Tibial nerve (tissue), 4 donors: Measurements from ENCODE around the gene HRCT1.

Source experiments
- CTCF ChIP-seq, 5 experiments: fragments of 200-600 bp in 3 of 5; fragments of 450-650 bp in 2 of 5; sonication (generic) in 3 of 5; IDR thresholded peaks; one replicate each; pipeline ENCODE4 v1.5.1; 2016 to 2019; ENCODE audit warnings: antibody characterized with exemption in 5 of 5, mild to moderate bottlenecking in 3 of 5, moderate library complexity in 2 of 5
- EP300 ChIP-seq, 2 donors: sonication (generic); formaldehyde crosslinking; IDR thresholded peaks; one replicate each; pipeline ENCODE4 v1.6.1; 2017; ENCODE audit warnings: antibody characterized with exemption in 2 of 2, mild to moderate bottlenecking in 1 of 2

GRCh38 chr9:35942286-35942685, 36.3 kb downstream of the HRCT1 start:
- TF ChIP-seq EP300 (IDR thresholded peaks at IDR 0.05) (no peak), CTCF (IDR thresholded peaks at IDR 0.05) (no peak)
